Endothelial cell of umbilical vein (primary cell): ENCODE data around the gene PIANP. TPM values are rescaled to one million over a fixed set of nuclear protein-coding genes. Genes with fewer than 3 reads are reported as not detected.
"Not testable (repeated sequence)": the region's sequence is repeated elsewhere in the genome, so short reads cannot be mapped to it uniquely, and the experiment has no call there.

Source experiments
- BruUV-seq: library from RNA; stranded (reverse); fragments of 400-500 nt; replicated peaks from 2 replicates; lab custom pipeline; 2021; lab: Mats Ljungman, UMichigan
- CTCF ChIA-PET: fragments of 300-600, 350-600 bp; sonication (Branson Sonifier 250); formaldehyde crosslinking; loops from one replicate; lab custom pipeline; 2021; ENCODE audit warnings: antibody characterized with exemption, inconsistent platforms; lab: Charles Lee
- POLR2A ChIA-PET: fragments of 300-600, 350-600 bp; sonication (Branson Sonifier 250); formaldehyde crosslinking; loops from one replicate; lab custom pipeline; 2021; ENCODE audit warnings: antibody characterized with exemption, inconsistent platforms; lab: Charles Lee
- DNase-seq: peaks from one replicate; pipeline ENCODE4 v3.0.0-alpha.2; 2011; ENCODE audit warnings: low read depth, low spot score
- FAIRE-seq: peaks from 2 replicates; lab custom pipeline; 2011; peaks lifted over from hg19 to GRCh38; lab: Jason Lieb, UNC
- H2AFZ ChIP-seq: 2 replicates; pipeline ENCODE4 v1.6.0; 2012; ENCODE audit warnings: low read depth, low read length, control low read depth, inconsistent platforms
- H3K27ac ChIP-seq: 2 replicates; pipeline ENCODE4 v1.5.1; 2011; ENCODE audit warnings: low read depth, mild to moderate bottlenecking, control low read depth, low read length, moderate library complexity; ENCODE audit not compliant: insufficient read depth
- H3K27me3 ChIP-seq, 2 experiments: 2 replicates each; pipeline versions ENCODE4 v1.6.0 to v1.6.1; 2011; ENCODE audit warnings: low read length in 2 of 2, mixed read lengths in 1 of 2; ENCODE audit not compliant: control insufficient read depth in 2 of 2, insufficient read depth in 2 of 2
- H3K36me3 ChIP-seq, 2 experiments: 2 replicates in 1 of 2; 3 replicates in 1 of 2; pipeline ENCODE4 v1.5.1; 2011; ENCODE audit warnings: low read length in 2 of 2, mild to moderate bottlenecking in 1 of 2, moderate library complexity in 1 of 2; ENCODE audit not compliant: control insufficient read depth in 2 of 2, insufficient read depth in 2 of 2; ENCODE audit errors: extremely low read depth in 1 of 2
- H3K4me1 ChIP-seq: 3 replicates; pipeline ENCODE4 v1.5.1; 2011; ENCODE audit warnings: mild to moderate bottlenecking, low read length; ENCODE audit not compliant: control insufficient read depth, insufficient read depth; ENCODE audit errors: extremely low read depth
- H3K4me2 ChIP-seq: 2 replicates; pipeline ENCODE4 v1.6.1; 2011; ENCODE audit warnings: low read length, control low read depth, mixed read lengths; ENCODE audit not compliant: insufficient read depth
- H3K4me3 ChIP-seq, 3 experiments: fragments of 200-600 bp in 1 of 3; sonication (generic), shearing (Covaris generic) in 1 of 3; replicated peaks in 1 of 3; 2 replicates each; pipeline ENCODE4 v1.5.1; 2011 to 2016; ENCODE audit warnings: control low read depth in 3 of 3, low read length in 3 of 3, mild to moderate bottlenecking in 2 of 3, inconsistent platforms in 1 of 3, low read depth in 1 of 3, moderate library complexity in 1 of 3; ENCODE audit not compliant: insufficient read depth in 1 of 3
- H3K79me2 ChIP-seq: 2 replicates; pipeline ENCODE4 v1.6.0; 2012; ENCODE audit warnings: low read length, inconsistent platforms; ENCODE audit not compliant: control insufficient read depth, insufficient read depth
- H3K9ac ChIP-seq: replicated peaks from 2 replicates; pipeline ENCODE3; 2011; ENCODE audit warnings: low read length, control low read depth; ENCODE audit not compliant: insufficient read depth; ENCODE audit errors: extremely low read depth
- H3K9me1 ChIP-seq: replicated peaks from 3 replicates; pipeline ENCODE4 v1.6.0; 2011; ENCODE audit warnings: mild to moderate bottlenecking, low read length; ENCODE audit not compliant: control insufficient read depth, insufficient read depth; ENCODE audit errors: extremely low read depth
- H3K9me3 ChIP-seq: replicated peaks from 2 replicates; pipeline ENCODE4 v1.5.1; 2012; ENCODE audit warnings: low read length, inconsistent platforms; ENCODE audit not compliant: control insufficient read depth, insufficient read depth
- H4K20me1 ChIP-seq: replicated peaks from 2 replicates; pipeline ENCODE3; 2011; ENCODE audit warnings: mild to moderate bottlenecking, low read length; ENCODE audit not compliant: control insufficient read depth, insufficient read depth; ENCODE audit errors: extremely low read depth
- CTCF ChIP-seq, 2 donors: IDR thresholded peaks; 1 replicate in 1 of 2; 2 replicates in 1 of 2; pipeline ENCODE4 v1.5.1; 2011; ENCODE audit warnings: low read length in 2 of 2, mild to moderate bottlenecking in 2 of 2, moderate library complexity in 2 of 2, control low read depth in 1 of 2, inconsistent platforms in 1 of 2, low read depth in 1 of 2; ENCODE audit not compliant: insufficient read depth in 1 of 2; ENCODE audit errors: extremely low read depth in 1 of 2
- EZH2 ChIP-seq: IDR thresholded peaks from 2 replicates; pipeline ENCODE4 v1.6.1; 2012; ENCODE audit warnings: borderline replicate concordance, low read depth, mild to moderate bottlenecking, moderate library complexity, low read length, inconsistent platforms; ENCODE audit not compliant: severe bottlenecking
- FOS ChIP-seq: IDR thresholded peaks from 2 replicates; pipeline ENCODE4 v1.6.1; 2011; ENCODE audit warnings: mild to moderate bottlenecking, low read length, moderate library complexity, borderline replicate concordance; ENCODE audit not compliant: insufficient read depth
- GATA2 ChIP-seq: IDR thresholded peaks from 2 replicates; pipeline ENCODE4 v1.7.0; 2011; ENCODE audit warnings: low read depth, mild to moderate bottlenecking, moderate library complexity, mixed read lengths, low read length; ENCODE audit not compliant: insufficient read length, insufficient read depth
- JUN ChIP-seq: IDR thresholded peaks from 2 replicates; pipeline ENCODE4 v1.6.1; 2011; ENCODE audit warnings: borderline replicate concordance, low read depth; ENCODE audit not compliant: insufficient read length, insufficient read depth
- MAX ChIP-seq: IDR thresholded peaks from 2 replicates; pipeline ENCODE4 v1.6.1; 2011; ENCODE audit not compliant: insufficient read depth, insufficient read length
- MYC ChIP-seq: IDR thresholded peaks from one replicate; pipeline ENCODE4 v1.6.1; 2011; ENCODE audit warnings: mild to moderate bottlenecking, low read depth, low read length
- POLR2A ChIP-seq: IDR thresholded peaks from 2 replicates; pipeline ENCODE4 v1.6.1; 2012; ENCODE audit warnings: low read depth, mild to moderate bottlenecking, control low read depth, low read length
- POLR2AphosphoS5 ChIP-seq: IDR thresholded peaks from 2 replicates; pipeline ENCODE4 v1.6.1; 2012; ENCODE audit warnings: low read depth, mild to moderate bottlenecking, control low read depth, low read length, moderate library complexity; ENCODE audit not compliant: insufficient read depth
- dilution Hi-C: fragments of 300-500 bp; cut with MboI; formaldehyde crosslinking; loops from one replicate; pipeline ENCODE4 v1.15.0; 2019; ENCODE audit warnings: low sequenced_read_pairs; ENCODE audit not compliant: extremely low pct_ligation_motif_present
- intact Hi-C: fragments of 100-400 bp; cut with micrococcal nuclease; formaldehyde crosslinking; loops from one replicate; pipeline ENCODE4 v1.10.0; 2022
- polyA plus RNA-seq, 4 experiments: library from polyadenylated mRNA; depleted of rRNA in 3 of 4; stranded (reverse) in 3 of 4; unstranded in 1 of 4; fragments of >200 nt; gene quantifications; 2 replicates each; pipeline versions ENCODE4 v1.2.1 to v1.2.3, GENCODE V29; 2011 to 2012; ENCODE audit warnings: missing spikeins in 1 of 4
- total RNA-seq: library from RNA; stranded (reverse); gene quantifications from 2 replicates; pipeline ENCODE4 v1.2.3, GENCODE V29; 2021

Gene PIANP
- total and polyA plus RNA-seq, 2 donors (not counting 3 experiments of a cell fraction or from before 2014, with no cell fraction given) = 0.10 to 0.55 TPM

DNA sequence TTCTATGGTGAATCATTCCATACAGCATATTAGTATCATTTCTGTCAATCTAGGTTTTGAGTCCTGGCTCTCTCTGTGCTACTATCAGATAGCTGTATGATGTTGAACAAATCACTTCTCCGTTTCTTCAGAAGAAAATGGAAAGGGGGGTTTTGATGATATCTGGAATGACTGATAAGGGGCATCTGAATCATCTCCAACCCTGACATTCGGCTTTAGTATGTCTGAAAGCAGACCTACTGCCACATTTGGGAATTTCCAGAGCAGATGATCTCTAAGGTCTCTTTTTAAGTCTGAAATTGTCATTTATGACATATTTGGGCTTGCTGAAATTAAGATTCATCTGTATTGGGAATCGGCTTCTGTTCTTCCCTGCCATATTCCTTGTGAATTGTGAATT, 42.2 kb upstream of the PIANP start:
- dilution Hi-C loops (no loop called here), intact Hi-C loops (no loop called here)
- Histone ChIP-seq H3K9me1 (no peaks in the 10 kb centered on the region), H3K79me2 (no peaks in the 10 kb centered on the region), H3K4me2 (no peak overlapping the region), H3K4me1 (no peaks in the 10 kb centered on the region), H3K4me3 (no peak overlapping the region), H2AFZ (no peak overlapping the region), H3K36me3 (peaks cover 5 to 12% of the 10 kb centered on the region in 2 experiments), H3K9ac (no peak overlapping the region), H4K20me1 (no peaks in the 10 kb centered on the region), H3K27me3 (no peaks in the 10 kb centered on the region), H3K9me3 (no peaks in the 10 kb centered on the region), H3K27ac (no peak overlapping the region)
- ChIA-PET POLR2A (interaction anchor here (0.7 kb wide), 1 partner anchor 18 kb away, joined by 3 read pairs; no protein-coding TSS in a partner anchor), CTCF (interaction anchor here (4.2 kb wide), 1 partner anchor 10 kb away, joined by 13 read pairs; the partner anchor contains the start of gene MLF2)
- TF ChIP-seq POLR2A = no peak
- no peak for TF ChIP-seq MAX
- no peak for TF ChIP-seq JUN
- TF ChIP-seq POLR2AphosphoS5 = no peak
- TF ChIP-seq EZH2 = no peak
- TF ChIP-seq FOS = no peak
- TF ChIP-seq MYC = no peak
- TF ChIP-seq CTCF (IDR thresholded peaks at IDR 0.05; ENCODE audit: extremely low read depth in 1 of 2, insufficient read depth in 1 of 2, low read depth in 1 of 2, low read length in 2 of 2) = no peak
- TF ChIP-seq GATA2 = no peak
- no TSS peak for BruUV-seq
- FAIRE-seq (no peak), DNase-seq (no peak)

- dilution Hi-C loops, H3K79me2 ChIP-seq, H4K20me1 ChIP-seq, H3K4me1 ChIP-seq, H3K27me3 ChIP-seq, DNase-seq, H3K9me3 ChIP-seq, H3K9me1 ChIP-seq, BruUV-seq, H2AFZ ChIP-seq, H3K9ac ChIP-seq, intact Hi-C loops, H3K27ac ChIP-seq, POLR2A ChIA-PET, H3K4me3 ChIP-seq, FAIRE-seq, H3K4me2 ChIP-seq, H3K36me3 ChIP-seq: not testable (repeated sequence)
- CTCF ChIA-PET = interaction anchor here (4.2 kb wide), 1 partner anchor 11 kb away, joined by 13 read pairs; the partner anchor contains the start of gene MLF2
Measured at GRCh38 chr12:6742080-6742479, 41.5 kb upstream of the PIANP start.
